HepG2 (cell line): ENCODE data around the gene MYO1E. TPM values are rescaled to one million over a fixed set of nuclear protein-coding genes. Genes with fewer than 3 reads are reported as not detected.

Experiments
- AKAP8 ChIP-seq: sonication (generic); formaldehyde crosslinking; IDR thresholded peaks from 2 replicates; pipeline ENCODE4 v1.5.1; 2020; ENCODE audit warnings: mild to moderate bottlenecking, missing genetic modification reagents
- GATAD1 ChIP-seq: IDR thresholded peaks from 2 replicates; pipeline ENCODE4 v1.6.1; 2016; ENCODE audit warnings: missing genetic modification reagents, missing compliant biosample characterization
- GATAD2A ChIP-seq: IDR thresholded peaks from 2 replicates; pipeline ENCODE4 v1.6.1; 2016
- HBP1 ChIP-seq: IDR thresholded peaks from 2 replicates; pipeline ENCODE4 v1.6.1; 2016; ENCODE audit warnings: low read depth, control low read depth
- IRF1 ChIP-seq: sonication (generic); formaldehyde crosslinking; IDR thresholded peaks from 2 replicates; pipeline ENCODE4 v1.4.0; 2020; ENCODE audit warnings: low read depth, mild to moderate bottlenecking, missing genetic modification reagents
- KAT8 ChIP-seq: IDR thresholded peaks from 2 replicates; pipeline ENCODE4 v1.6.1; 2016; ENCODE audit warnings: missing genetic modification reagents, missing compliant biosample characterization
- KDM4B ChIP-seq: sonication (generic); formaldehyde crosslinking; IDR thresholded peaks from 2 replicates; pipeline ENCODE4 v1.4.0; 2020; ENCODE audit warnings: missing genetic modification reagents
- LBX2 ChIP-seq: sonication (generic); formaldehyde crosslinking; IDR thresholded peaks from 2 replicates; pipeline ENCODE4 v1.5.0; 2020; ENCODE audit warnings: missing genetic modification reagents, mild to moderate bottlenecking, borderline replicate concordance
- NFYB ChIP-seq: sonication (generic); formaldehyde crosslinking; IDR thresholded peaks from 2 replicates; pipeline ENCODE4 v1.4.0; 2020; ENCODE audit warnings: missing genetic modification reagents
- RBM22 ChIP-seq: fragments of 200-400 bp; formaldehyde crosslinking; optimal IDR thresholded peaks from 2 replicates; pipeline ENCODE3; 2017; ENCODE audit warnings: mild to moderate bottlenecking, low read length, moderate library complexity
- SRY ChIP-seq: sonication (generic); formaldehyde crosslinking; IDR thresholded peaks from 2 replicates; pipeline ENCODE4 v1.8.0; 2022; ENCODE audit warnings: mild to moderate bottlenecking, missing genetic modification reagents
- ZNF788 ChIP-seq: sonication (generic); formaldehyde crosslinking; IDR thresholded peaks from 2 replicates; pipeline ENCODE4 v1.5.0; 2020; ENCODE audit warnings: mild to moderate bottlenecking, missing genetic modification reagents, borderline replicate concordance
- polyA plus RNA-seq, 8 experiments: library from polyadenylated mRNA; depleted of rRNA in 3 of 8; stranded (reverse) in 7 of 8; unstranded in 1 of 8; fragments of >200 nt; fragmentation: Illumina TruSeq in 4 of 8; extraction: Trizol in 4 of 8; gene quantifications; 2 replicates each; pipeline versions ENCODE4 v1.2.1 to v1.2.3, GENCODE V29; 2011 to 2016; ENCODE audit warnings: low read depth in 4 of 8, missing spikeins in 1 of 8, mixed read lengths in 1 of 8; ENCODE audit not compliant: insufficient read depth in 1 of 8
- total RNA-seq, 5 experiments: library from RNA; depleted of rRNA; stranded (reverse); fragments of >200 nt; fragmentation: Illumina TruSeq; extraction: Trizol; gene quantifications; 2 replicates each; pipeline ENCODE4 v1.2.3, GENCODE V29; 2016; ENCODE audit warnings: low read depth in 1 of 5
- TF ChIP-seq, protein P1 (sequence below): sonication (generic); formaldehyde crosslinking; IDR thresholded peaks from 2 replicates; pipeline ENCODE4 v1.4.0; 2020; ENCODE audit warnings: mild to moderate bottlenecking, missing genetic modification reagents, borderline replicate concordance
- TF ChIP-seq, protein P2 (sequence below): sonication (generic); formaldehyde crosslinking; IDR thresholded peaks from 2 replicates; pipeline ENCODE4 v1.8.1; 2023; ENCODE audit warnings: missing genetic modification reagents, mild to moderate bottlenecking, borderline replicate concordance

MYO1E gene
- total and polyA plus RNA-seq, 2 of the 13 experiments (the other 11 are each of a cell fraction or from before 2014, with no cell fraction given): 15.7 to 25.1 TPM

GRCh38 chr15:59372352-59373211 lies at the start of gene MYO1E (continued):
- TF ChIP-seq ZNF788 (CRISPR knock-in tag) (no peak; the same call in 1 of the 2 replicates), HBP1 (CRISPR knock-in tag) (peak; percentile 57; the same call in 1 of the 2 replicates), IRF1 (CRISPR knock-in tag) (no peak), LBX2 (CRISPR knock-in tag) (no peak), RBM22 (no peak), GATAD2A (CRISPR knock-in tag) (peak; percentile 41; the same call in 1 of the 2 replicates), AKAP8 (CRISPR knock-in tag) (no peak), KAT8 (CRISPR knock-in tag) (peak; percentile 59; the same call in 1 of the 2 replicates), KDM4B (CRISPR knock-in tag) (no peak; the same call in 1 of the 2 replicates), SRY (peak; percentile 23), NFYB (peak; percentile 79), GATAD1 (peak; percentile 46; the same call in 1 of the 2 replicates)
- TF ChIP-seq, protein P1, sequence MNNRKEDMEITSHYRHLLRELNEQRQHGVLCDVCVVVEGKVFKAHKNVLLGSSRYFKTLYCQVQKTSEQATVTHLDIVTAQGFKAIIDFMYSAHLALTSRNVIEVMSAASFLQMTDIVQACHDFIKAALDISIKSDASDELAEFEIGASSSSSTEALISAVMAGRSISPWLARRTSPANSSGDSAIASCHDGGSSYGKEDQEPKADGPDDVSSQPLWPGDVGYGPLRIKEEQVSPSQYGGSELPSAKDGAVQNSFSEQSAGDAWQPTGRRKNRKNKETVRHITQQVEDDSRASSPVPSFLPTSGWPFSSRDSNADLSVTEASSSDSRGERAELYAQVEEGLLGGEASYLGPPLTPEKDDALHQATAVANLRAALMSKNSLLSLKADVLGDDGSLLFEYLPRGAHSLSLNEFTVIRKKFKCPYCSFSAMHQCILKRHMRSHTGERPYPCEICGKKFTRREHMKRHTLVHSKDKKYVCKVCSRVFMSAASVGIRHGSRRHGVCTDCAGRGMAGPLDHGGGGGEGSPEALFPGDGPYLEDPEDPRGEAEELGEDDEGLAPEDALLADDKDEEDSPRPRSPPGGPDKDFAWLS (CRISPR knock-in tag): no peak
- TF ChIP-seq, protein P2, sequence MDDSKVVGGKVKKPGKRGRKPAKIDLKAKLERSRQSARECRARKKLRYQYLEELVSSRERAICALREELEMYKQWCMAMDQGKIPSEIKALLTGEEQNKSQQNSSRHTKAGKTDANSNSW: no peak
